NCI-H446 (cell line): ENCODE results near the gene SYT13.

Experiments used
- DNase-seq, 2 experiments: peaks; one replicate each; lab custom pipeline; 2025; lab: John Stamatoyannopoulos, UW

The SYT13 gene

DNA sequence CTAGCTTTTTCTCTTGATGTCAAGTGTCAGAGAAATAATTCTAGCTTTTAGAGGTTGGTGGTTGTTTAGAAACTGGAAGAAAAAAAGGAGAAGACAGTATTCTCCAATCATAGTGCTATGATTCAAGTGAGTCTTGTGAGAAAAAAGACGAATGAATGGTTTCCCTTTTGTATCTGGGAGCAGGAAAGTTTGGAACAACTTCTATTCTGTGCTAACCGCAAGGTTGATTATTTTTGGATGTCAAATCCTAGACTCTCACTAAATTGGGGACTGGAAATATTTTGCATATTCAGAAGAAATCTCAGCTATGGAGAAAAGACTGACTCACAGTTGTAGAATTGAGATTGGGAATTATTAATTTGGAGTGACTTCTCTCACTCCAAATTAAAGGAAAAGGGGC lies 69.2 kb downstream of the SYT13 start:
- DNase-seq: no peak

- no peak for DNase-seq
These were observed 70.1 kb downstream of the SYT13 start for GRCh38 chr11:45216031-45216430.

- no peak for DNase-seq
These were observed 70.9 kb downstream of the SYT13 start for GRCh38 chr11:45215098-45215865.

GRCh38 chr11:45213717-45214116 lies 72.4 kb downstream of the SYT13 start:
- no peak for DNase-seq

- DNase-seq: no peak
These were observed 72.8 kb downstream of the SYT13 start for GRCh38 chr11:45213316-45213665.

DNA sequence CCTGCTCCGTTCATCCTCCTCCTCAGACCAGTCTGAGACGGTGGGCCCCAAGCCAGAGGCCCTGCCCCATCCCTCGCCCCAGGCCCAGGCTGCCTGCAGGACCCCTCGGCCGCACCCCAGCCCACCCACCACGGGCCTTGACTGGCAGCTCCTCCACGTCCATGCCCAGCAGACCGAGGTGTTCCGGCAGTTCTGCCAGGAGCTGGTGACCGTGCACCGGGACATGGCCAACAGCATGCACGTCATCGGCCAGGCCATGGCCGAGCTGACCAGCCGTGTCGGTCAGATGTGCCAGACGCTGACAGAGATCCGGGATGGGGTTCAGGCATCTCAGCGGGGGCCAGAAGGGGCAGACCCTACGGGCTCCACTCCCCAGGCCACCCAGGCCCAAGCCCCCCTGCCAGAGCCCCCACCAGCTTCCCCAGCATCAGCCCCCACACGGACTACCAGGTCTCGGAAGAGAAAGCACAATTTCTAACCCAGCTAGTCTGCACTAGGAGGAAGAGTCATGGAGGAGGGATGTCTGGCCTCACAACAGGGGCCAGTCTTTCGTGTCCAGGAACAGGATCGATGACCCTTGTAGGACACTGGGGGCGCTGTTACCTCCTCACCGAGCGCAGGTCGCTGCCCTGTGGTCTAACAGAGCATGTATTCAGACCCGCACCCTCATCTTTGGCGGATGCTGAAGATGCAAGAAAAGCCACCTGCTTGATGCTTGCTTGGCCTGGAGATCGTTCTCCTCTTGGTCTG lies 73.4 kb downstream of the SYT13 start:
- no peak for DNase-seq

DNA sequence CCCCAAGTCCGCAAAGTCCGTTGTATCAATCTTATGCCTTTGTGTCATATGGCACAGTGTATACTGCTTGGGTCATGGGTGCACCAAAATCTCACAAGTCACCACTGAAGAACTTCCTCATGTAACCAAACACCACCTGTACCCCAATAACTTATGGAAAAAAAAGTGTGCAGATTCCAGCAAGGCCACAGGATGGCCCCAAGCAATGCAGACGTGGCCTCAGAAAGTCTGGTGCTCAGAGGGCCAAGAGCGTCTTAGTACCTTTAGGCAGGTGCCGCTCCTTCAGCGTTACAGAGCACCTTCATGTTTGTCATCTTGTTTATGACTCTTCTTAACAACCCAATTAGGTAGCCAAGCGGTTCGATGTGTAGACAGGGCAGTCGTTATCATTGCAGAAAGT lies 74.4 kb downstream of the SYT13 start:
- no peak for DNase-seq

GRCh38 chr11:45210846-45211245 lies 75.3 kb downstream of the SYT13 start:
- DNase-seq: no peak

DNA sequence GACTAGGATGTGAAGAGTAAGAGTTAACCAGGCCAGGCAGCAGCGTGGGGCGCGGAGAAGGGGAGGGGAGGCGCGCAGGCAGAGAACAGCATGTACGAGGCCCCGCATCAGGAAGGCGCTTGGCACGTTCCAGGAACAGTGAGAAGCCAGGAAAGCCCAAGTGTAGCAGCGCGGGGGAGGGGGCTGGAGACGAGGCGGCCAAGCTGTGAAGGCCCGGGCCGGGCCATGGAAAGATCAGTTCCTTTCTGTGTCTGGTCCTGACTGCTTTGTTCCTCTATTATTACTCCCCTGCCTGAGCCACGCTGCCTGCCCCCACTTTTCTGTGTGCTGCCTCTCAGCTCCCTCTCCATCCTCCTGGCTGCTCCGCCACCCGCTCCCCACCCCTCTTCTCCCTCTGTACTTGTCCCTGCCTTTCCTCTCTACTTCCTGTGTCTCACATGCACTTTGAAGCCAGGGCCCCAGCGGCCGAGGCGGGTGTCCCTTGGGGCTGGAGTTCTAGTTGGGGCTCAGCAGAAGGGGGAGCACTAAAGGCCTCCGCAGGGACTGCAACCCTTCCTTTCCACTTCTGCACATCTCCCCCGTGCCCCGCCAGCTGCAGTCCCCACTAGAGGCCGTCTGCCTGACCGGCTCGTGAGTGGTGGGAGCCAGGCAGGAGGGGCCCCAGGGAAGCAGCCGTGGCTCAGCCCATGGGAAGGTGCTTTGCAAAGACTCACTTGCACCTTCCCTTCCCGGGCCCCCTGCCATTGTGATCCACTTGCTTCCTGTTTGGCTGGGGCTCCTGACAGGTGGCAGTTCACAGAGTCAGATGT lies 76.0 kb downstream of the SYT13 start:
- peak in 1 of 2 experiments; percentile 58 for DNase-seq

DNA sequence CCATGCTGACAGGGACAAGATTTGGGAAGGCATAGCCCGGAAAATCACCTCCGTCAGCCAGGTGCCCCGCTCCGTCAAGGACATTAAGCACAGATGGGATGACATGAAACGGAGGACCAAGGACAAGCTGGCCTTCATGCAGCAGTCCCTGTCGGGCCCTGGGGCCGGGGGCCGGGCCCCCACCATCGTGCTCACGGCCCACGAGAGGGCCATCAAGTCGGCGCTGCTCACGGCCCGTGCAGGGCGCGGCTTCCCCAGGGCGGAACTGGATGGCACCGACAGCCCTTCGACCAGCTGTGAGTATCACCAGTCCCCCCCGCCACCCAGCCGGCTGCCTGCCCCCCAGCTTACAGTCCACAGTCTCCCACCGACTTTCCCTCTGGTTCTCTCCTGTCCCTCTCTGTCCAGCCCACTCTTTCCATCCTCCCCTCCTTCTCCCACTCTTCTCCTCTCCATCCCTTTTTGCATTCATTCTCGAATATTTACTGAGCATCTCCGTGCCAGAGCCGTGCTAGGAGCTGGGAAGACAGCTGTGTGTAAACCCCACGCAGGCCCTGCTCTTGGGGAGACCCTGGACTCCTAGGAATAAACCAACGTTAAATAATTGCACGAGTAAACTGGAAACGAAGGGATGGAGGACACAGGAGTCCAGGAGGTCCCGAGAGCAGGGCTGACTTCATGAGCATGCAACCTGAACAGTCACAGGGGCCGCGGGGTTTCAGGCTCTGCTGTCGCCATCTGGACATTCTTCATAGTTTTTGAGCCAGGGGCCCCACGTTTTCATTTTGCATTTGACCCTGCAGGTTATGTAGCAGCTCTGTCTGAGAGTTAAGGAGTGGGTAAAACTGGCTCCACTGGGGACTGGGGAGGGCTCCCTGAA lies 76.9 kb downstream of the SYT13 start:
- DNase-seq: peak in 1 of 2 experiments; percentile 16

- DNase-seq: no peak
These were observed 78.0 kb downstream of the SYT13 start for GRCh38 chr11:45208135-45208534.

DNA sequence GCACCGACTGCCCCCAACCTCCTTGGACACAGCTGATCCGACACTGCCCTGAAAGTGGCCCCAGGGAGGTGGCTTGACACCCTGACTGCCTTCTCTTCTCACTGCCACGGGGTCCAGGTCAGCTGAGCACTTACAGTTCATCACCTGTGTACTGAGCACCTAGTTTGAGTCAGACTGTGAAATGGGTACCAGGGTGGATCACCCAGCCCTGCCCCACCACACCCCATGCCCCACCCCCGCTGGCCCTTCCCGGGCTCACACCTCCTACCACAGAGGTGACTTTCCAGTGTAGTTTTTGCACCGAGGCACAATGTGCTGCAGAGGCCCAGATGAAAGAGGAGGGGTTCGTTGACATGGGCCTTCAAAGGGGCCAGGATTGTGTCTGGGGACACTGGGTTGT lies 80.2 kb downstream of the SYT13 start:
- DNase-seq: no peak

DNA sequence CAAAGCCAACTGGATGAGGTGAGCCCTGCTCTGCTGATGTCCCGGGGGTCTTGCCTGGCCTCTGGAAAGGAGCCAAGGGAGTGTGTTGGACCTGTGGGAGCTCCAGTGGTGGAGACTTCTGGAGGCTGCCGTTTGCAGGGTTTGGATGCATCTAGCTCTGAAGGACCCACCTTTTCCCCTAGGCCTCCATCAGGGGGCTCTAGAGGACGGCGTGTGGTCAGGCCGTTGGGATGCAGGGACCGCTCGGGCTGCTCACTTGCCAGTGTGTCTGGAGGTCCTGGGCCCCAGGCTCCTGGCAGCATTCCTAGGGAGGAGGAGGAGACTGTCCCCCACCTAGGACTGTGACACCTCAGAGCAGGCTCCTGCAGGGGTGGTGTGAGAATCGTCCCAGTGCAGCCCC lies 81.4 kb downstream of the SYT13 start:
- DNase-seq: no peak

GRCh38 chr11:45193695-45194094 lies 92.4 kb downstream of the SYT13 start:
- peak; percentile 17 to 68 for DNase-seq
